Measurements from ENCODE around the gene MRPS14.

- TF ChIP-seq POLR2A (IDR thresholded peaks at IDR 0.05) (no peak), CTCF (IDR thresholded peaks at IDR 0.05) (no peak)
These were observed 10.7 kb upstream of the MRPS14 start for GRCh38 chr1:175033953-175034352.
